DND-41 (cell line): Measurements from ENCODE around the gene HUNK.

ENCODE experiments used
- ATAC-seq: fragments of 200-7000 bp; cut with Tn5 transposase; 3 replicates; pipeline ENCODE4 v1.9.1; 2021; ENCODE audit warnings: low read depth; ENCODE audit not compliant: insufficient read depth
- DNase-seq: peaks from one replicate; pipeline ENCODE4 v3.0.0-alpha.2; 2020
- H2AFZ ChIP-seq: 2 replicates; pipeline ENCODE4 v1.6.0; 2012; ENCODE audit warnings: low read depth, low read length
- H3K27ac ChIP-seq: 2 replicates; pipeline ENCODE4 v1.5.1; 2012; ENCODE audit warnings: low read length, inconsistent platforms
- H3K27me3 ChIP-seq: fragments of 200-600 bp; sonication (generic); 2 replicates; pipeline ENCODE4 v1.6.0; 2012; ENCODE audit warnings: low read length, mild to moderate bottlenecking, inconsistent platforms; ENCODE audit not compliant: insufficient read depth, poor library complexity
- H3K36me3 ChIP-seq: 2 replicates; pipeline ENCODE4 v1.5.1; 2012; ENCODE audit warnings: low read length, inconsistent platforms; ENCODE audit not compliant: insufficient read depth
- H3K4me1 ChIP-seq: 2 replicates; pipeline ENCODE4 v1.5.1; 2012; ENCODE audit warnings: mild to moderate bottlenecking, low read length; ENCODE audit not compliant: insufficient read depth
- H3K4me2 ChIP-seq: 2 replicates; pipeline ENCODE4 v1.6.0; 2012; ENCODE audit warnings: mild to moderate bottlenecking, moderate library complexity, low read length, inconsistent platforms; ENCODE audit not compliant: insufficient read depth
- H3K4me3 ChIP-seq, 2 experiments: fragments of 200-600 bp in 1 of 2; shearing (Covaris generic) in 1 of 2; 2 replicates each; pipeline ENCODE4 v1.5.1; 2012 to 2016; ENCODE audit warnings: inconsistent platforms in 2 of 2, low read length in 2 of 2, mild to moderate bottlenecking in 2 of 2, low read depth in 1 of 2, moderate library complexity in 1 of 2
- H3K79me2 ChIP-seq: 2 replicates; pipeline ENCODE4 v1.6.0; 2012; ENCODE audit warnings: low read length, inconsistent platforms; ENCODE audit not compliant: insufficient read depth
- H3K9ac ChIP-seq: 2 replicates; pipeline ENCODE4 v1.6.0; 2012; ENCODE audit warnings: low read depth, mild to moderate bottlenecking, inconsistent platforms, low read length, moderate library complexity
- H3K9me3 ChIP-seq: 2 replicates; pipeline ENCODE4 v1.5.1; 2012; ENCODE audit warnings: low read length, moderate library complexity, mild to moderate bottlenecking, inconsistent platforms; ENCODE audit not compliant: insufficient read depth, severe bottlenecking
- H4K20me1 ChIP-seq: 2 replicates; pipeline ENCODE4 v1.6.0; 2012; ENCODE audit warnings: low read length; ENCODE audit not compliant: insufficient read depth
- CTCF ChIP-seq: IDR thresholded peaks from 2 replicates; pipeline ENCODE4 v1.5.1; 2012; ENCODE audit warnings: borderline replicate concordance, low read length, moderate library complexity, mild to moderate bottlenecking; ENCODE audit not compliant: poor library complexity, severe bottlenecking; ENCODE audit errors: extremely low read depth
- EZH2 ChIP-seq: IDR thresholded peaks from 3 replicates; pipeline ENCODE4 v1.6.1; 2012; ENCODE audit warnings: borderline replicate concordance, low read depth, mild to moderate bottlenecking, moderate library complexity, low read length, inconsistent platforms; ENCODE audit not compliant: severe bottlenecking

HUNK gene

GRCh38 chr21:32048353-32048752, 175.5 kb downstream of the HUNK start:
- TF ChIP-seq CTCF (no peak), EZH2 (no peak)
- DNase-seq: peak; percentile 11
- H3K4me2 ChIP-seq: no peak overlapping the region
- peaks cover 3% of the 10 kb centered on the region for H3K9me3 ChIP-seq
- no peaks in the 10 kb centered on the region for H3K27me3 ChIP-seq
- H2AFZ ChIP-seq: no peak overlapping the region
- no peak overlapping the region for H3K9ac ChIP-seq
- no peak overlapping the region for H3K27ac ChIP-seq
- H3K4me1 ChIP-seq: no peaks in the 10 kb centered on the region
- no peak overlapping the region for H3K4me3 ChIP-seq
- ATAC-seq: peak; percentile 44; the same call in 1 of the 3 replicates
- no peaks in the 10 kb centered on the region for H3K79me2 ChIP-seq
- no peaks in the 10 kb centered on the region for H3K36me3 ChIP-seq
- H4K20me1 ChIP-seq: no peaks in the 10 kb centered on the region
